CD4-positive, alpha-beta T cell treated with Interleukin-15 for 4 hours (primary cell): Measurements from ENCODE around the gene HCAR2.
"Not testable (repeated sequence)": the region's sequence is repeated elsewhere in the genome, so short reads cannot be mapped to it uniquely, and the experiment has no call there.

Experiments used
- DNase-seq: peaks from one replicate; pipeline ENCODE4 v3.0.0-alpha.2; 2020; ENCODE audit warnings: low spot score

HCAR2 gene

GRCh38 chr12:122665349-122665748 lies 37.8 kb downstream of the HCAR2 start:
- no peak for DNase-seq

- no peak for DNase-seq
Observed at GRCh38 chr12:122661938-122662337, 41.2 kb downstream of the HCAR2 start.

GRCh38 chr12:122661246-122661645 lies 41.9 kb downstream of the HCAR2 start:
- DNase-seq: no peak

GRCh38 chr12:122659579-122659978 lies 43.6 kb downstream of the HCAR2 start:
- no peak for DNase-seq

- DNase-seq: no peak
Observed at GRCh38 chr12:122656298-122656697, 46.9 kb downstream of the HCAR2 start.

DNA sequence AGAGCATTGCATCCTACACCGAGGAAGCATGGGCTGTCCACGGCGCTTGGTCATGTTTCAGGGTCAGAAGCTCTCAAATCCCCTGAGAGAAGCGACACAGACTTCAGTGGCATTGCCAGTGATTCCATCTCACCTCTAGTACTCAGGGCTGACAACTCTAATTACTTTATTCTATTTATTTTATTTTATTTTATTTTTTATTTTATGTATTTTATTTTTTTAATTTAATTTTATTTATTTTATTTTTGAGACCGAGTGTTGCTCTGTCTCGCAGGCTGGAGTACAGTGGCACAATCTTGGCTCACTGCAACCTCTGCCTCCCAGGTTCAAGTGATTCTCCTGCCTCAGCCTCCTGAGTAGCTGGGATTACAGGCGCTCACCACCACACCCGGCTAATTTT lies 49.9 kb downstream of the HCAR2 start:
- DNase-seq: not testable (repeated sequence)

- no peak for DNase-seq
Observed at GRCh38 chr12:122651520-122652224, 51.5 kb downstream of the HCAR2 start.
